HEK293T (cell line): ENCODE data around the gene MORN5.

Experiments
- CTCF ChIA-PET: fragments of 350-600 bp; formaldehyde crosslinking; extraction: SDS; loops from one replicate; lab custom pipeline; 2021; ENCODE audit warnings: antibody characterized with exemption, inconsistent platforms; lab: Yijun Ruan, JAX
- POLR2A ChIA-PET: fragments of 350-600 bp; formaldehyde crosslinking; extraction: SDS; loops from one replicate; lab custom pipeline; 2020; ENCODE audit warnings: antibody characterized with exemption, inconsistent platforms; lab: Yijun Ruan, JAX
- DNase-seq: peaks from one replicate; pipeline ENCODE4 v3.0.0; 2012; ENCODE audit warnings: mixed read lengths; ENCODE audit errors: extremely low spot score
- ARNT ChIP-seq: fragments of 450-650 bp; IDR thresholded peaks from 2 replicates; pipeline ENCODE4 v1.6.1; 2017; ENCODE audit warnings: mild to moderate bottlenecking
- CTBP1 ChIP-seq: fragments of 450-650 bp; IDR thresholded peaks from 2 replicates; pipeline ENCODE4 v1.6.1; 2016; ENCODE audit warnings: borderline replicate concordance
- ELF4 ChIP-seq: fragments of 450-650 bp; IDR thresholded peaks from 2 replicates; pipeline ENCODE4 v1.6.1; 2017; ENCODE audit warnings: antibody characterized with exemption
- FOXA1 ChIP-seq: fragments of 450-650 bp; IDR thresholded peaks from 2 replicates; pipeline ENCODE4 v1.6.1; 2016; ENCODE audit warnings: mild to moderate bottlenecking
- FOXK2 ChIP-seq: fragments of 450-650 bp; IDR thresholded peaks from 2 replicates; pipeline ENCODE4 v1.6.1; 2016; ENCODE audit warnings: mild to moderate bottlenecking
- FOXM1 ChIP-seq: fragments of 450-650 bp; IDR thresholded peaks from 2 replicates; pipeline ENCODE4 v1.6.1; 2017; ENCODE audit warnings: mild to moderate bottlenecking, borderline replicate concordance
- HDGF ChIP-seq: fragments of 450-650 bp; IDR thresholded peaks from 2 replicates; pipeline ENCODE4 v1.6.1; 2017; ENCODE audit warnings: antibody characterized with exemption, borderline replicate concordance
- L3MBTL2 ChIP-seq: fragments of 450-650 bp; conservative IDR thresholded peaks from 2 replicates; pipeline ENCODE4 v1.6.1; 2016; ENCODE audit warnings: mild to moderate bottlenecking
- LEF1 ChIP-seq: fragments of 450-650 bp; IDR thresholded peaks from 2 replicates; pipeline ENCODE4 v1.6.1; 2017; ENCODE audit warnings: mild to moderate bottlenecking, borderline replicate concordance
- NFRKB ChIP-seq: fragments of 450-650 bp; IDR thresholded peaks from 2 replicates; pipeline ENCODE4 v1.6.1; 2016; ENCODE audit warnings: mild to moderate bottlenecking, moderate library complexity
- PKNOX1 ChIP-seq: fragments of 450-650 bp; IDR thresholded peaks from 2 replicates; pipeline ENCODE4 v1.6.1; 2016
- SP1 ChIP-seq: fragments of 450-650 bp; IDR thresholded peaks from 2 replicates; pipeline ENCODE4 v1.6.1; 2017
- SUZ12 ChIP-seq: fragments of 450-650 bp; IDR thresholded peaks from 2 replicates; pipeline ENCODE4 v1.6.1; 2016; ENCODE audit warnings: mild to moderate bottlenecking
- TARDBP ChIP-seq: fragments of 450-650 bp; IDR thresholded peaks from 2 replicates; pipeline ENCODE4 v1.6.1; 2016
- ZNF384 ChIP-seq: fragments of 450-650 bp; IDR thresholded peaks from 2 replicates; pipeline ENCODE4 v1.6.1; 2016

Gene MORN5

GRCh38 chr9:122144836-122145591, 14.7 kb upstream of the MORN5 start:
- ChIA-PET CTCF (interaction anchor here (0.6 to 1.7 kb wide), 4 partner anchors 11 to 868 kb away, joined by 3 to 4 read pairs (median 4); no protein-coding TSS in a partner anchor), POLR2A (interaction anchor here (1.0 kb wide), 1 partner anchor 120 kb away, joined by 3 read pairs; no protein-coding TSS in a partner anchor)
- TF ChIP-seq TARDBP = no peak
- no peak for TF ChIP-seq PKNOX1
- no peak for TF ChIP-seq ARNT
- TF ChIP-seq LEF1 = no peak
- no peak for TF ChIP-seq ELF4
- no peak for DNase-seq

GRCh38 chr9:122145592-122145863, 14.2 kb upstream of the MORN5 start:
- DNase-seq = no peak
- ChIA-PET CTCF (interaction anchor here (0.6 to 1.7 kb wide), 4 partner anchors 11 to 868 kb away, joined by 3 to 4 read pairs (median 4); no protein-coding TSS in a partner anchor), POLR2A (interaction anchor here (1.0 kb wide), 1 partner anchor 120 kb away, joined by 3 read pairs; no protein-coding TSS in a partner anchor)
- TF ChIP-seq FOXK2 = no peak
- no peak for TF ChIP-seq TARDBP
- TF ChIP-seq L3MBTL2 = no peak
- TF ChIP-seq HDGF = no peak
- TF ChIP-seq SP1 = no peak
- no peak for TF ChIP-seq ZNF384

- TF ChIP-seq L3MBTL2 (no peak), FOXA1 (no peak), ELF4 (no peak), PKNOX1 (no peak), SP1 (no peak), HDGF (no peak), CTBP1 (no peak), LEF1 (no peak)
- DNase-seq = no peak
- CTCF ChIA-PET = no interaction called here
- POLR2A ChIA-PET = no interaction called here
Observed at GRCh38 chr9:122151267-122151828, 8.4 kb upstream of the MORN5 start.

- POLR2A ChIA-PET = no interaction called here
- no peak for DNase-seq
- CTCF ChIA-PET = no interaction called here
- TF ChIP-seq L3MBTL2 = no peak
- no peak for TF ChIP-seq ARNT
- TF ChIP-seq NFRKB = no peak
- no peak for TF ChIP-seq SP1
- no peak for TF ChIP-seq LEF1
- no peak for TF ChIP-seq ZNF384
- TF ChIP-seq HDGF = no peak
- no peak for TF ChIP-seq ELF4
- no peak for TF ChIP-seq PKNOX1
- no peak for TF ChIP-seq FOXA1
- TF ChIP-seq TARDBP = no peak
- TF ChIP-seq FOXK2 = no peak
- no peak for TF ChIP-seq FOXM1
- no peak for TF ChIP-seq CTBP1
Observed at GRCh38 chr9:122155796-122156195, 3.9 kb upstream of the MORN5 start.

GRCh38 chr9:122158202-122158601, 1.5 kb upstream of the MORN5 start:
- ChIA-PET POLR2A (interaction anchor here (1.0 kb wide), 1 partner anchor 107 kb away, joined by 3 read pairs; the partner anchor contains the start of genes MRRF and RBM18), CTCF (interaction anchor here (0.6 to 1.2 kb wide), 4 partner anchors 12 to 33 kb away, joined by 3 to 4 read pairs (median 4); no protein-coding TSS in a partner anchor)
- no peak for TF ChIP-seq FOXM1
- no peak for TF ChIP-seq PKNOX1
- TF ChIP-seq LEF1 = no peak
- no peak for TF ChIP-seq SP1
- no peak for TF ChIP-seq CTBP1
- TF ChIP-seq L3MBTL2 = no peak
- TF ChIP-seq SUZ12 = no peak
- TF ChIP-seq NFRKB = no peak
- TF ChIP-seq TARDBP = no peak
- DNase-seq = peak; percentile 66

GRCh38 chr9:122159925-122160246, 178 bp downstream of the MORN5 start:
- CTCF ChIA-PET = no interaction called here
- TF ChIP-seq TARDBP (no peak), FOXK2 (no peak), NFRKB (no peak), FOXM1 (no peak), ZNF384 (no peak)
- POLR2A ChIA-PET = interaction anchor here (1.0 kb wide), 2 partner anchors 8 to 107 kb away, joined by 3 read pairs; no protein-coding TSS in a partner anchor
- DNase-seq = no peak
